K562 (cell line): ENCODE data around the gene UCK1. TPM values are rescaled to one million over a fixed set of nuclear protein-coding genes. Genes with fewer than 3 reads are reported as not detected.
"Not testable (repeated sequence)": the region's sequence is repeated elsewhere in the genome, so short reads cannot be mapped to it uniquely, and the experiment has no call there.

Experiments used
- ATAC-seq: fragments of 200-7000 bp; cut with Tn5 transposase; 3 replicates; pipeline ENCODE4 v1.9.1; 2020; ENCODE audit warnings: moderate library complexity
- BruUV-seq: library from RNA; stranded (reverse); fragments of 400-500 nt; replicated peaks from 2 replicates; lab custom pipeline; 2021; lab: Mats Ljungman, UMichigan
- CTCF ChIA-PET: fragments of 300-600 bp; formaldehyde crosslinking; extraction: SDS; loops from one replicate; lab custom pipeline; 2021; ENCODE audit warnings: low intra/inter-chr PET ratio; lab: Yijun Ruan, JAX
- POLR2A ChIA-PET: fragments of 300-600, 350-650 bp; sonication (Branson Sonifier 250); formaldehyde crosslinking; extraction: SDS; loops from one replicate; lab custom pipeline; 2021; ENCODE audit warnings: antibody characterized with exemption, inconsistent platforms; lab: Yijun Ruan, JAX
- DNase-seq, 4 experiments: peaks; one replicate each; pipeline versions ENCODE4 v3.0.0 to v3.0.0-alpha.2; 2011 to 2018; ENCODE audit warnings: low spot score in 3 of 4, mixed read lengths in 3 of 4; ENCODE audit errors: extremely low read depth in 1 of 4
- FAIRE-seq: peaks from 2 replicates; lab custom pipeline; 2011; peaks lifted over from hg19 to GRCh38; lab: Jason Lieb, UNC
- H2AFZ ChIP-seq: 2 replicates; pipeline ENCODE4 v1.6.0; 2011; ENCODE audit warnings: low read depth, low read length, control low read depth, inconsistent platforms
- H3K27ac ChIP-seq: fragments of 200-600 bp; 3 replicates; pipeline ENCODE4 v1.8.0; 2011; ENCODE audit warnings: low read depth, mild to moderate bottlenecking, control low read depth, inconsistent platforms, low read length, moderate library complexity, mixed read lengths; ENCODE audit errors: extremely low read depth
- H3K27me3 ChIP-seq, 2 experiments: fragments of 300-600 bp in 1 of 2; 2 replicates in 1 of 2; 3 replicates in 1 of 2; pipeline versions ENCODE4 v1.6.0 to v1.8.0; 2011; ENCODE audit warnings: inconsistent platforms in 2 of 2, low read length in 2 of 2, mild to moderate bottlenecking in 1 of 2, mixed read lengths in 1 of 2, moderate library complexity in 1 of 2; ENCODE audit not compliant: control insufficient read depth in 2 of 2, insufficient read depth in 2 of 2
- H3K36me3 ChIP-seq: fragments of 300-600 bp; 3 replicates; pipeline ENCODE4 v1.8.0; 2011; ENCODE audit warnings: mild to moderate bottlenecking, low read length, inconsistent platforms; ENCODE audit not compliant: control insufficient read depth, insufficient read depth
- H3K4me1 ChIP-seq, 2 experiments: fragments of 200-600 bp in 1 of 2; replicated peaks in 1 of 2; 2 replicates in 1 of 2; 3 replicates in 1 of 2; pipeline versions ENCODE4 v1.5.1 to v1.8.0; 2011; ENCODE audit warnings: inconsistent platforms in 2 of 2, low read length in 2 of 2, mild to moderate bottlenecking in 1 of 2, mixed read lengths in 1 of 2, moderate library complexity in 1 of 2; ENCODE audit not compliant: control insufficient read depth in 2 of 2, insufficient read depth in 2 of 2
- H3K4me2 ChIP-seq: 2 replicates; pipeline ENCODE4 v1.6.1; 2011; ENCODE audit warnings: low read length, control low read depth, inconsistent platforms, mixed read lengths; ENCODE audit not compliant: insufficient read depth
- H3K4me3 ChIP-seq: fragments of 200-600 bp; sonication (generic), shearing (Covaris generic); 2 replicates; pipeline ENCODE4 v1.5.1; 2016; ENCODE audit warnings: control low read depth, inconsistent platforms
- H3K79me2 ChIP-seq: fragments of 200-600 bp; 3 replicates; pipeline ENCODE4 v1.8.0; 2011; ENCODE audit warnings: low read length, inconsistent platforms; ENCODE audit not compliant: control insufficient read depth, insufficient read depth
- H3K9ac ChIP-seq, 2 experiments: 2 replicates each; pipeline versions ENCODE4 v1.6.0 to v1.6.1; 2011; ENCODE audit warnings: low read depth in 2 of 2, low read length in 2 of 2, control low read depth in 1 of 2, inconsistent platforms in 1 of 2, mild to moderate bottlenecking in 1 of 2, mixed read lengths in 1 of 2; ENCODE audit not compliant: insufficient read depth in 1 of 2
- H3K9me1 ChIP-seq: one replicate; pipeline ENCODE4 v1.6.0; 2011; ENCODE audit warnings: inconsistent platforms, mild to moderate bottlenecking, low read length, moderate library complexity; ENCODE audit not compliant: control insufficient read depth, insufficient read depth
- H3K9me3 ChIP-seq: replicated peaks from 2 replicates; pipeline ENCODE4 v1.5.1; 2011; ENCODE audit warnings: low read depth, low read length, inconsistent platforms; ENCODE audit not compliant: control insufficient read depth, insufficient read depth
- H4K20me1 ChIP-seq: replicated peaks from 2 replicates; pipeline ENCODE4 v1.6.1; 2011; ENCODE audit warnings: low read length, inconsistent platforms, mixed read lengths; ENCODE audit not compliant: control insufficient read depth, insufficient read depth
- ELF1 ChIP-seq: fragments of 200-800 bp; sonication (Bioruptor generic); IDR thresholded peaks from 2 replicates; pipeline ENCODE4 v1.6.1; 2016; ENCODE audit warnings: missing genetic modification characterization, missing compliant biosample characterization
- ETV6 ChIP-seq, 3 experiments: fragments of 150-350 bp in 1 of 3; sonication (generic) in 1 of 3; formaldehyde crosslinking in 1 of 3; IDR thresholded peaks; 2 replicates each; pipeline versions ENCODE4 v1.6.1 to v1.8.0; 2014 to 2022; ENCODE audit warnings: borderline replicate concordance in 2 of 3, low read depth in 2 of 3, antibody characterized with exemption in 1 of 3, low read length in 1 of 3, mild to moderate bottlenecking in 1 of 3, missing genetic modification reagents in 1 of 3
- FOXK1 ChIP-seq: sonication (generic); formaldehyde crosslinking; IDR thresholded peaks from 2 replicates; pipeline ENCODE4 v1.8.0; 2022; ENCODE audit warnings: missing genetic modification reagents, mild to moderate bottlenecking, borderline replicate concordance
- IRF2 ChIP-seq: sonication (generic); formaldehyde crosslinking; IDR thresholded peaks from 2 replicates; pipeline ENCODE4 v1.8.1; 2022; ENCODE audit warnings: mild to moderate bottlenecking, missing genetic modification reagents
- MAX ChIP-seq: sonication (generic); formaldehyde crosslinking; IDR thresholded peaks from 2 replicates; pipeline ENCODE4 v1.9.0; 2022; ENCODE audit warnings: mild to moderate bottlenecking, missing genetic modification reagents
- SPI1 ChIP-seq: IDR thresholded peaks from 2 replicates; pipeline ENCODE4 v1.6.1; 2011; ENCODE audit warnings: low read depth, low read length, control low read depth, borderline replicate concordance
- ZBTB33 ChIP-seq: sonication (generic); formaldehyde crosslinking; IDR thresholded peaks from 2 replicates; pipeline ENCODE4 v1.8.1; 2023; ENCODE audit warnings: mild to moderate bottlenecking, missing genetic modification reagents
- ZNF224 ChIP-seq: sonication (generic); formaldehyde crosslinking; IDR thresholded peaks from 2 replicates; pipeline ENCODE4 v1.8.0; 2022; ENCODE audit warnings: mild to moderate bottlenecking, missing genetic modification reagents
- ZNF232 ChIP-seq: sonication (generic); formaldehyde crosslinking; IDR thresholded peaks from 2 replicates; pipeline ENCODE4 v1.8.0; 2022; ENCODE audit warnings: mild to moderate bottlenecking, missing genetic modification reagents
- ZNF263 ChIP-seq: sonication (generic); formaldehyde crosslinking; IDR thresholded peaks from 2 replicates; pipeline ENCODE4 v1.8.0; 2022; ENCODE audit warnings: mild to moderate bottlenecking, missing genetic modification reagents, borderline replicate concordance
- ZNF431 ChIP-seq: sonication (generic); formaldehyde crosslinking; IDR thresholded peaks from 2 replicates; pipeline ENCODE4 v1.8.0; 2022; ENCODE audit warnings: mild to moderate bottlenecking, missing genetic modification reagents
- WGBS: fragments of 100-300 bp; shearing (Covaris generic); methylation state at CpG from one replicate; pipeline ENCODE4 v1.1.6; 2016; ENCODE audit warnings: low coverage, mixed read lengths; ENCODE audit not compliant: insufficient coverage; ENCODE audit errors: missing lambda C conversion rate; 5-methylcytosine and 5-hydroxymethylcytosine counted together
- in situ Hi-C: fragments of 300-500 bp; cut with MboI; formaldehyde crosslinking; loops from 4 replicates; pipeline ENCODE4 v1.15.0; 2018; ENCODE audit warnings: inconsistent platforms, mixed read lengths
- intact Hi-C: fragments of 100-400 bp; cut with micrococcal nuclease; formaldehyde crosslinking; loops from 2 replicates; pipeline ENCODE4 v1.14.2; 2022
- polyA plus RNA-seq, 8 experiments: library from polyadenylated mRNA; depleted of rRNA in 4 of 8; stranded (reverse) in 5 of 8; unstranded in 3 of 8; fragments of >200 nt; fragmentation: Nextera tagmentation in 2 of 8; fragmentation: Illumina TruSeq in 1 of 8; extraction: Ambion mirVana in 2 of 8; extraction: Trizol in 1 of 8; gene quantifications; 2 replicates each; pipeline versions ENCODE4 v1.2.1 to v1.2.3, GENCODE V29; 2011 to 2014; ENCODE audit warnings: inconsistent platforms in 1 of 8, missing spikeins in 1 of 8
- total RNA-seq, 7 experiments: library from RNA; depleted of rRNA in 6 of 7; stranded (reverse); fragments of >200 nt in 6 of 7; fragmentation: Illumina TruSeq in 2 of 7; extraction: Trizol in 2 of 7; gene quantifications; 2 replicates each; pipeline versions ENCODE4 v1.2.1 to v1.2.3, GENCODE V29; 2011 to 2021; ENCODE audit warnings: low replicate concordance in 1 of 7
- TF ChIP-seq, protein P1 (sequence below): sonication (generic); formaldehyde crosslinking; IDR thresholded peaks from 2 replicates; pipeline ENCODE4 v1.8.0; 2022; ENCODE audit warnings: mild to moderate bottlenecking, missing genetic modification reagents, borderline replicate concordance

UCK1 gene
- total and polyA plus RNA-seq, 9 of the 15 experiments (the other 6 are each of a cell fraction or from before 2014, with no cell fraction given): 0.27 to 27.5 (median 16.1) TPM

DNA sequence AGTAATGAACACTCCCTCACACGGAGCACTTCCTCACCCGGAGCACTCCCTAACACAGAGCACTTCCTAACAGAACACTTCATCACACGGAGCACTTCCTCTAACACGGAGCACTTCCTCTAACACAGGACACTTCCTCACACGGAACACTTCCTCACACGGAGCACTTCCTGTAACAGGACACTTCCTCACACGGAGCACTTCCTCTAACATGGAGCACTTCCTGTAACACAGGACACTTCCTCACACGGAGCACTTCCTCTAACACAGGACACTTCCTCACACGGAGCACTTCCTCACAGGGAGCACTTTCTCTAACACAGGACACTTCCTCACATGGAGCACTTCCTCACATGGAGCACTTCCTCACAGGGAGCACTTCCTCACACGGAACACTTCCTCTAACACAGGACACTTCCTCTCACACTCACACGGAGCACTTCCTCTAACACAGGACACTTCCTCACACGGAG, 15.5 kb downstream of the UCK1 start:
- H3K4me2 ChIP-seq, POLR2A ChIA-PET, H3K9me3 ChIP-seq, H3K4me1 ChIP-seq, H3K79me2 ChIP-seq, H4K20me1 ChIP-seq: not testable (repeated sequence)
- in situ Hi-C loops: loop anchor here (10.0 kb wide), 1 partner anchor 229 kb away; the partner anchor contains the start of gene RAPGEF1
- 0 out of 2 replicates have a peak, but pooled peaks have one; percentile 26 for TF ChIP-seq ZBTB33
- peak; percentile 26; the same call in 1 of the 2 replicates for TF ChIP-seq IRF2 (CRISPR knock-in tag)
- peak; percentile 24; the same call in 1 of the 2 replicates for TF ChIP-seq MAX (CRISPR knock-in tag)
- peak; percentile 86 to 98; a peak in 3 of 4 replicates for TF ChIP-seq ETV6 (IDR thresholded peaks at IDR 0.05; ENCODE audit: borderline replicate concordance in 1 of 2, low read depth in 2 of 2, low read length in 1 of 2)
- peak; percentile 99 for TF ChIP-seq ETV6 (CRISPR knock-in tag; IDR thresholded peaks at IDR 0.05; ENCODE audit: borderline replicate concordance)
- peak; percentile 64; the same call in 1 of the 2 replicates for TF ChIP-seq ZNF431 (CRISPR knock-in tag)
- TF ChIP-seq, protein P1, sequence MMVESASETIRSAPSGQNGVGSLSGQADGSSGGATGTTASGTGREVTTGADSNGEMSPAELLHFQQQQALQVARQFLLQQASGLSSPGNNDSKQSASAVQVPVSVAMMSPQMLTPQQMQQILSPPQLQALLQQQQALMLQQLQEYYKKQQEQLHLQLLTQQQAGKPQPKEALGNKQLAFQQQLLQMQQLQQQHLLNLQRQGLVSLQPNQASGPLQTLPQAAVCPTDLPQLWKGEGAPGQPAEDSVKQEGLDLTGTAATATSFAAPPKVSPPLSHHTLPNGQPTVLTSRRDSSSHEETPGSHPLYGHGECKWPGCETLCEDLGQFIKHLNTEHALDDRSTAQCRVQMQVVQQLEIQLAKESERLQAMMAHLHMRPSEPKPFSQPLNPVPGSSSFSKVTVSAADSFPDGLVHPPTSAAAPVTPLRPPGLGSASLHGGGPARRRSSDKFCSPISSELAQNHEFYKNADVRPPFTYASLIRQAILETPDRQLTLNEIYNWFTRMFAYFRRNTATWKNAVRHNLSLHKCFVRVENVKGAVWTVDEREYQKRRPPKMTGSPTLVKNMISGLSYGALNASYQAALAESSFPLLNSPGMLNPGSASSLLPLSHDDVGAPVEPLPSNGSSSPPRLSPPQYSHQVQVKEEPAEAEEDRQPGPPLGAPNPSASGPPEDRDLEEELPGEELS (CRISPR knock-in tag): 0 out of 2 replicates have a peak, but pooled peaks have one; percentile 62
- 0 out of 2 replicates have a peak, but pooled peaks have one; percentile 37 for TF ChIP-seq ZNF232 (CRISPR knock-in tag)
- TF ChIP-seq ELF1 (tag): peak; percentile 49; the same call in 1 of the 2 replicates
- peak; percentile 78; the same call in 1 of the 2 replicates for TF ChIP-seq FOXK1 (CRISPR knock-in tag)
- TF ChIP-seq SPI1: peak; percentile 1; the same call in 1 of the 2 replicates
- peak; percentile 99; the same call in 1 of the 2 replicates for TF ChIP-seq ZNF263 (CRISPR knock-in tag)
- TF ChIP-seq ZNF224 (CRISPR knock-in tag): peak; percentile 65; the same call in 1 of the 2 replicates
- TF ChIP-seq, all 486 proteins: peak for 12; not testable (repeated sequence) for 474
- H3K27me3 ChIP-seq, H2AFZ ChIP-seq, H3K9me1 ChIP-seq, CTCF ChIA-PET, BruUV-seq, H3K4me3 ChIP-seq, DNase-seq, ATAC-seq, intact Hi-C loops, H3K9ac ChIP-seq, H3K27ac ChIP-seq: not testable (repeated sequence)
- H3K36me3 ChIP-seq: peaks cover 78% of the 10 kb centered on the region; the same call in 2 of the 3 replicates
- 85% methylated on average over 12 of the region's 12 CpGs for WGBS
- FAIRE-seq: peak; percentile 70
